ENCODE data around the gene CRACDL.

CRACDL gene

GRCh38 chr2:98924910-98925309 is 11.1 kb downstream of the CRACDL start:
- DNase-seq (ENCODE audit: low read depth in 2 of 2): no peak

GRCh38 chr2:98924038-98924830 is 11.8 kb downstream of the CRACDL start:
- no peak for DNase-seq (ENCODE audit: low read depth in 2 of 2)

- DNase-seq (ENCODE audit: low read depth in 2 of 2): no peak
Observed at GRCh38 chr2:98923244-98923940, 12.6 kb downstream of the CRACDL start.

- DNase-seq (ENCODE audit: low read depth in 2 of 2): no peak
Observed at GRCh38 chr2:98921062-98921461, 15.0 kb downstream of the CRACDL start.

GRCh38 chr2:98917031-98917471 is 19.0 kb downstream of the CRACDL start:
- no peak for DNase-seq (ENCODE audit: low read depth in 2 of 2)

GRCh38 chr2:98915751-98916358 is 20.2 kb downstream of the CRACDL start:
- no peak for DNase-seq (ENCODE audit: low read depth in 2 of 2)

GRCh38 chr2:98914713-98915580 is 21.1 kb downstream of the CRACDL start:
- DNase-seq (ENCODE audit: low read depth in 2 of 2): no peak

GRCh38 chr2:98913916-98914712 is 21.9 kb downstream of the CRACDL start:
- DNase-seq (ENCODE audit: low read depth in 2 of 2): no peak

GRCh38 chr2:98912957-98913915 is 22.8 kb downstream of the CRACDL start:
- no peak for DNase-seq (ENCODE audit: low read depth in 2 of 2)

GRCh38 chr2:98912221-98912851 is 23.7 kb downstream of the CRACDL start:
- DNase-seq (ENCODE audit: low read depth in 2 of 2): no peak

- no peak for DNase-seq (ENCODE audit: low read depth in 2 of 2)
Observed at GRCh38 chr2:98911376-98912154, 24.5 kb downstream of the CRACDL start.

GRCh38 chr2:98911126-98911375 is 25.0 kb downstream of the CRACDL start:
- DNase-seq (ENCODE audit: low read depth in 2 of 2): no peak

GRCh38 chr2:98910349-98911125 is 25.5 kb downstream of the CRACDL start:
- no peak for DNase-seq (ENCODE audit: low read depth in 2 of 2)

GRCh38 chr2:98909317-98910211 is 26.5 kb downstream of the CRACDL start:
- DNase-seq (ENCODE audit: low read depth in 2 of 2): no peak

- DNase-seq (ENCODE audit: low read depth in 2 of 2): no peak
Observed at GRCh38 chr2:98908931-98909316, 27.1 kb downstream of the CRACDL start.

- no peak for DNase-seq (ENCODE audit: low read depth in 2 of 2)
Observed at GRCh38 chr2:98907966-98908905, 27.8 kb downstream of the CRACDL start.
